GM12801 (cell line): ENCODE results near the gene INAVA.

Experiments
- TF ChIP-seq, protein P1 (sequence below): IDR thresholded peaks from one replicate; pipeline ENCODE4 v1.5.1; 2011; ENCODE audit warnings: control low read depth; ENCODE audit not compliant: insufficient read length; ENCODE audit errors: extremely low read depth

INAVA gene

GRCh38 chr1:200951016-200951415 lies 56.3 kb downstream of the INAVA start:
- TF ChIP-seq, protein P1, sequence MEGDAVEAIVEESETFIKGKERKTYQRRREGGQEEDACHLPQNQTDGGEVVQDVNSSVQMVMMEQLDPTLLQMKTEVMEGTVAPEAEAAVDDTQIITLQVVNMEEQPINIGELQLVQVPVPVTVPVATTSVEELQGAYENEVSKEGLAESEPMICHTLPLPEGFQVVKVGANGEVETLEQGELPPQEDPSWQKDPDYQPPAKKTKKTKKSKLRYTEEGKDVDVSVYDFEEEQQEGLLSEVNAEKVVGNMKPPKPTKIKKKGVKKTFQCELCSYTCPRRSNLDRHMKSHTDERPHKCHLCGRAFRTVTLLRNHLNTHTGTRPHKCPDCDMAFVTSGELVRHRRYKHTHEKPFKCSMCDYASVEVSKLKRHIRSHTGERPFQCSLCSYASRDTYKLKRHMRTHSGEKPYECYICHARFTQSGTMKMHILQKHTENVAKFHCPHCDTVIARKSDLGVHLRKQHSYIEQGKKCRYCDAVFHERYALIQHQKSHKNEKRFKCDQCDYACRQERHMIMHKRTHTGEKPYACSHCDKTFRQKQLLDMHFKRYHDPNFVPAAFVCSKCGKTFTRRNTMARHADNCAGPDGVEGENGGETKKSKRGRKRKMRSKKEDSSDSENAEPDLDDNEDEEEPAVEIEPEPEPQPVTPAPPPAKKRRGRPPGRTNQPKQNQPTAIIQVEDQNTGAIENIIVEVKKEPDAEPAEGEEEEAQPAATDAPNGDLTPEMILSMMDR = no peak

DNA sequence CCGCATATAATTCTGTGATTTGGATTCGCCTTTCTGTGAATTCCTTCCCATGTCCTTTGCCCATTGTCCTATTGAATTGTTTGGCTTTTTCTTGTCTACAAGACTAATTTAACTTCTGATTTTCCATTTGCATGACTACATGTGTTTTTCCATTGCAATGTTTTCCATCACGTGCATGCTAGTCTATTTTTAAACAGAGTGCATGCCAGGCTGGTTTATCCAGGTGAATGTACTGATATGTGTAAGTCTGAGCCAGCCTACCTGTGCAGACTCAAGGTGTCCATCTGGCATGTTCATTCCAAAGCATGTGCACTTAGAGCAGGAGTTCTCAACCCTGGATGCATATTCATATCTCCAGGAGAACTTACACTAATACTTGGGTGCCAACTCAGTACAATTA lies 59.7 kb downstream of the INAVA start:
- TF ChIP-seq, protein P1 = no peak

- TF ChIP-seq, protein P1 = no peak
These were observed 63.9 kb downstream of the INAVA start for GRCh38 chr1:200958597-200958996.

DNA sequence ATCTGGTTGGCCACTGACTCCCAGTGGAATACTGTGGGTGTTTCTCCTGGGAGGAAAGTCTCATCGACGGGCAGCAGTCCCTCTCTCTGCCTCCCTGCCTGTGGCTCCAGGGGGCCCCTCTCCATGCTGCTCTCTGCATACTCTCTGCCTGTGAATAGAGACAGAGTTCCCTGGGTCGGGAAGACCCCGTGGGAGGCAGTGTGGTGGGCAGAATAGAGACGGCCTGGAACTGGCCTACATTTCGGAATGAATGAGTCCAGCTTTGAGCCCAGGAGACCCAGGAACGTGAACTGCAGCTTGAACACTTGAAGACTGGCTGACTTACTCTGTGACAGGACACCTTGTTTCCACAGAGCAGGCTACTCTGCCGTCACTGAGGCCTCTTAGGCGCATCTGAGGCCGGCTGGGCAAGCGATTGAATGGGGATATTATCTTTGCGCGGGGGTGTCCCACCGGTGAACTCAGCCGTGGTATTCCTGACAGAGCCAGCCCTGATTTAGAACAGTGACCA lies 64.8 kb downstream of the INAVA start:
- TF ChIP-seq, protein P1 = no peak

- TF ChIP-seq, protein P1 = no peak
These were observed 65.7 kb downstream of the INAVA start for GRCh38 chr1:200960236-200960947.

DNA sequence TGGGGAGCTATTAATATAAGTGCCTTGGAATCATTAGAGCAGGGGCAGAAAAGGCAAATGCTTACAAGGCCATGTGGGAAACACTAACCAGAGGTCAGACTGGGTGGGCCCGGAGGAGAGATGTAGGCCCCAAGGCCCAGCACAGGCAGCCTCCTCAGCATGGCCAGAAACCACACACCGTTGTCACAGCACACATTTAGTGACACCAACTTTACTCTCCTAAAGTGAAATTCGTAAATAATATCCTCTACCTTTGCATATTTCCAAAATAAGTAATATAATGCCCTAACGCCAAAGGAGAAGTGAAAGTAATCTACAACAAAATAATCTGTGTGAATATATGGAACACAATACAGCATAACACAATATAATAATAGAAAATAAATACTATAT lies 66.2 kb downstream of the INAVA start:
- TF ChIP-seq, protein P1 = no peak

DNA sequence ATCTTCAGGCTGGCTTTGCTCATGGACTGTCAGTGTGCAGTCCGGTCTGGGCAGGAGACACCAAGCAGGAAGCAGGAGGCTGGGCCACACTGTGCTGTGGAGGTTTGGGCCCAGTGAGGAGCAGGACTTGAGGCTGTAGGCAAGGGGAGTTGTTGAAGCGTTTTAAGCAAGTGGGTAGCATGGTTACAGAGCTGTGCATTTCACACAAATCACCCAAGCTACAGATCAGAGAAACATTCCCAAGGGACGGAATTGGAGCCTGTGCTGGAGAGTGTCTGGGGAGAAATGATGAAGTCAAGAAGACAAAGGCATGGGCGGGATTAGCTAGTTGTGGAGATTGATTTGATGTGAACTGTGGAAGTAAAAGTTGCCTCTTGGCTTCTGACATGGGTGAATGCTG lies 67.9 kb downstream of the INAVA start:
- TF ChIP-seq, protein P1 = no peak
